NB4 (cell line): ENCODE measurements around the gene CCDC82.
A peak's percentile ranks its signal among the peaks of the same experiment; 100 is the strongest.

Experiments
- DNase-seq: peaks from one replicate; pipeline ENCODE4 v3.0.0; 2010; ENCODE audit warnings: low read depth
- H3K4me3 ChIP-seq: one replicate; pipeline ENCODE4 v1.5.1; 2011; ENCODE audit warnings: mild to moderate bottlenecking, low read depth, low read length, moderate library complexity
- MYC ChIP-seq: IDR thresholded peaks from 2 replicates; pipeline ENCODE4 v1.6.1; 2011; ENCODE audit warnings: low read depth, low read length
- POLR2A ChIP-seq: IDR thresholded peaks from 2 replicates; pipeline ENCODE4 v1.6.1; 2011; ENCODE audit warnings: mild to moderate bottlenecking; ENCODE audit not compliant: insufficient read length; ENCODE audit errors: extremely low read depth
- TF ChIP-seq, protein P1 (sequence below): IDR thresholded peaks from one replicate; pipeline ENCODE4 v1.5.1; 2012; ENCODE audit warnings: low read depth, low read length
- TF ChIP-seq, protein P2 (sequence below): IDR thresholded peaks from 2 replicates; pipeline ENCODE4 v1.6.1; 2011; ENCODE audit warnings: low read depth, low read length

Gene CCDC82

DNA sequence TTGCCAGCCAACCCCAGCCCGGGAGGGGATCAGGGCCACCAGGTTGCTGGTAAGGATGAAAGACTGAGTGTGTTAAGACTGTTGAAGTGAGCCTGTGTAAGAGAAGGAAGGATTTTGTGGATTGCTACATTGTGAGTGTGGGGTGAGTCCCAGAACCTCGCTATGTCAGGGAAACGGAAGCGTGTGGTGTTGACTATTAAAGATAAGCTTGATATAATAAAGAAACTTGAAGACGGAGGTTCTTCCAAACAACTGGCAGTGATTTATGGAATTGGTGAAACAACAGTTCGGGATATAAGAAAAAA is 728 bp upstream of the CCDC82 start:
- TF ChIP-seq, protein P1, sequence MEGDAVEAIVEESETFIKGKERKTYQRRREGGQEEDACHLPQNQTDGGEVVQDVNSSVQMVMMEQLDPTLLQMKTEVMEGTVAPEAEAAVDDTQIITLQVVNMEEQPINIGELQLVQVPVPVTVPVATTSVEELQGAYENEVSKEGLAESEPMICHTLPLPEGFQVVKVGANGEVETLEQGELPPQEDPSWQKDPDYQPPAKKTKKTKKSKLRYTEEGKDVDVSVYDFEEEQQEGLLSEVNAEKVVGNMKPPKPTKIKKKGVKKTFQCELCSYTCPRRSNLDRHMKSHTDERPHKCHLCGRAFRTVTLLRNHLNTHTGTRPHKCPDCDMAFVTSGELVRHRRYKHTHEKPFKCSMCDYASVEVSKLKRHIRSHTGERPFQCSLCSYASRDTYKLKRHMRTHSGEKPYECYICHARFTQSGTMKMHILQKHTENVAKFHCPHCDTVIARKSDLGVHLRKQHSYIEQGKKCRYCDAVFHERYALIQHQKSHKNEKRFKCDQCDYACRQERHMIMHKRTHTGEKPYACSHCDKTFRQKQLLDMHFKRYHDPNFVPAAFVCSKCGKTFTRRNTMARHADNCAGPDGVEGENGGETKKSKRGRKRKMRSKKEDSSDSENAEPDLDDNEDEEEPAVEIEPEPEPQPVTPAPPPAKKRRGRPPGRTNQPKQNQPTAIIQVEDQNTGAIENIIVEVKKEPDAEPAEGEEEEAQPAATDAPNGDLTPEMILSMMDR: no peak
- no peak for TF ChIP-seq POLR2A
- no peak for TF ChIP-seq MYC
- TF ChIP-seq, protein P2, sequence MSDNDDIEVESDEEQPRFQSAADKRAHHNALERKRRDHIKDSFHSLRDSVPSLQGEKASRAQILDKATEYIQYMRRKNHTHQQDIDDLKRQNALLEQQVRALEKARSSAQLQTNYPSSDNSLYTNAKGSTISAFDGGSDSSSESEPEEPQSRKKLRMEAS: no peak
- no peak for DNase-seq
- peak overlapping the region; percentile 79 for H3K4me3 ChIP-seq

DNA sequence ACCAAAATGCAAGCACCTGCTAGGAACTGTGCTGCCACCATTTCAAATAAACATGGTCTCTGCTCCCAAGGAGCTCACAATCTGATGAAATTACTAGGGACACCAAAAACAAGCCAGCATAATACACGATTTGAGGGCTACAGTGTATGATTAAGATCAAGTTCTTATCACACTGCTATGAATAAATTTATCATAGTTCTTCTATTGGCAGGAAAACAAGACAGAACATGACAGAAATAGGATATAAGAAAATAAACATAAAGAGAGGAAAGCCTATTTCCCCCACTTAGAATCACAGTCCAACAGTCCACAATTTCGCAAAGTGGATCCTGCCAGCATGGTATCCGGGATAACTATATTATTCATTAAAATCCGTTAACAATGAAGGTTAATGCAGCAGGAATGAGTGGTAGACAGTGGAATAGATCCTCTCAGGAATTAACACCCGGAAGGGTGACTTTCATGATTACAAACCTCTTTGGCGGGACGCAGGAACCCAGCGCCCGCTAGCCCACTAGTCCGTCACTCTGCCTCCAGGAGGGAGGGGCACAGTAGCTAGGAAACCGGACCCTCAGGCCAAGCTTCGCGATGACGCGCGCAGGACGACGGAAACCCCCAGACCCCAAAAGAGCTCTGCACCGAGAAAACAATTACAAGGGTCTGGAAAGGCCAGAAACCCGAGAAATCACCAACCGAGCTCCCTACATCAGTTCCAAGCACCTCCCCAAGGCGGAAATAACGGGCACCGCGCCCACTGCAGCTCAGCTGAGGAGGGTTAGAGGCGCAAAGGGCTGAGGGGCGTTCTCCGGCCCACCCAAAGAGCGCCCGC is 607 bp downstream of the CCDC82 start:
- H3K4me3 ChIP-seq: peak overlapping the region; percentile 69
- DNase-seq: no peak
- TF ChIP-seq MYC: no peak
- TF ChIP-seq, protein P1: no peak
- TF ChIP-seq POLR2A: no peak
- TF ChIP-seq, protein P2: no peak

DNA sequence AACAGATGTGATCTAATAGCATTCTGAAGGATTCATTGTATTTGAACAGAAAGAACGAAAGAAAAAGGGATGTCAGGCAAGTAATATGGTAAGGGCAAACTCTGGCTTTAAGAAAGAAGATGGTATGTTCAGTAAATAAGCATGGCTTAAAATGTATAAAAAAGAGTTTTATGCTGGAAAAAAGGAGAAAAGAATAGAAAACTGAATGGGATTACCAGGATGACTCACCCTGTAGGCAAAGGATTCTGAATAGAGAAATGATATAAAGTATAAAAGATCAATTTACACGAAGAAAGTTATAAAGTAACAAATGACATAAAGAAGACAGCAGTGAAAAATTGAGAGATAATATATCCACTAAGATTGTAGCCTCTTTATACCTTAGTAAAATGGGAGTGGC is 4.5 kb downstream of the CCDC82 start:
- H3K4me3 ChIP-seq: no peak overlapping the region
- DNase-seq: no peak
- TF ChIP-seq, protein P2: no peak
- TF ChIP-seq, protein P1: no peak
- TF ChIP-seq MYC: no peak
- no peak for TF ChIP-seq POLR2A

DNA sequence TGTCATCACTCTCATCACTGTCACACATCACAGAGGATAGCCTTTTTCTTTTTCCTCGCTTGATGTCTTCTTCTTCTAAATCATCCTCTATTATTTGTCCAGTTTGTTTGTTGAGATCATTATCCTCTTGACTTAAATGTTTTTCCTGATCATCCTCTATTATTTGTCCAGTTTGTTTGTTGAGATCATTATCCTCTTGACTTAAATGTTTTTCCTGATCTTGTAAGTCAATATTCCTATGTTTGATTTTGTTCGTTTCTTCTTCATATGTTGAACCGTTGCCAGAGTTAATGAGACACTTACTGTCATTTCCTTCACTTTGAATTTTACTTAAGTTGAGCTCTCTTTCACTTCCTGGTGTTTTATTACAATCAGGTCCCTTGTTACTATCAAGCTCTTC is 5.6 kb downstream of the CCDC82 start:
- TF ChIP-seq POLR2A (no peak), MYC (no peak)
- TF ChIP-seq, protein P2: no peak
- TF ChIP-seq, protein P1: no peak
- H3K4me3 ChIP-seq: no peak overlapping the region
- no peak for DNase-seq

DNA sequence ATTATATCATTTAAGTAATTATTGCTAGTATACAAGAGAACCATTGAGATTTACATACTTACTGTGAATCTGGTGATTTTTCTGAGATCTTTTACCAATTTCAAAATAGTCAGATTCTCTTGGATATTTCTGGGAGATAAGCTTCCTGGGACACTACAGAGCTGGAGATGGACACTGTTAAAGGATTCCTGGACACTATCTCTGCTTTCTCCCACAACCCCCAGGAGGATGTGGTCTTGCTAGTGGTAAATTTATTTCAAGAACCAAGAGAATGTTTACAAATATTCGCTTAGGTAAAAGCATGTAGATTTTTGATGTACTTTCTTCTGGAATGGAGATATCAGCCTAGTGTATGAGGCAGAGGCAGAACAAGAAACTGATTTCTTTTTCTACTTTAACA is 12.9 kb downstream of the CCDC82 start:
- no peak overlapping the region for H3K4me3 ChIP-seq
- TF ChIP-seq MYC (no peak), POLR2A (no peak)
- TF ChIP-seq, protein P2: no peak
- TF ChIP-seq, protein P1: no peak
- DNase-seq: no peak
